ENCODE measurements around the gene SELENOI.

SELENOI gene

GRCh38 chr2:26442301-26442700 is 96.4 kb downstream of the SELENOI start:
- no peak for DNase-seq (ENCODE audit: extremely low read depth, insufficient read length)
- no peaks in the 10 kb centered on the region; the same call in none of the 2 replicates for H3K27me3 ChIP-seq (replicated peaks; ENCODE audit: control insufficient read depth, insufficient read depth, low read length)
- no peak overlapping the region for H3K4me3 ChIP-seq (replicated peaks; ENCODE audit: low read depth, low read length)
- H3K36me3 ChIP-seq (ENCODE audit: control insufficient read depth, insufficient read depth, low read length): no peaks in the 10 kb centered on the region
- no peak for TF ChIP-seq CTCF (IDR thresholded peaks at IDR 0.05; ENCODE audit: insufficient read depth, low read length, poor library complexity, severe bottlenecking)

GRCh38 chr2:26442707-26443106 is 96.8 kb downstream of the SELENOI start:
- Histone ChIP-seq H3K27me3 (replicated peaks; ENCODE audit: control insufficient read depth, insufficient read depth, low read length) (no peaks in the 10 kb centered on the region; the same call in none of the 2 replicates), H3K36me3 (ENCODE audit: control insufficient read depth, insufficient read depth, low read length) (no peaks in the 10 kb centered on the region), H3K4me3 (replicated peaks; ENCODE audit: low read depth, low read length) (no peak overlapping the region)
- TF ChIP-seq CTCF (IDR thresholded peaks at IDR 0.05; ENCODE audit: insufficient read depth, low read length, poor library complexity, severe bottlenecking): no peak
- no peak for DNase-seq (ENCODE audit: extremely low read depth, insufficient read length)

- no peak for TF ChIP-seq CTCF (IDR thresholded peaks at IDR 0.05; ENCODE audit: insufficient read depth, low read length, poor library complexity, severe bottlenecking)
- no peaks in the 10 kb centered on the region for H3K36me3 ChIP-seq (ENCODE audit: control insufficient read depth, insufficient read depth, low read length)
- H3K4me3 ChIP-seq (replicated peaks; ENCODE audit: low read depth, low read length): no peak overlapping the region
- no peak for DNase-seq (ENCODE audit: extremely low read depth, insufficient read length)
- no peaks in the 10 kb centered on the region; the same call in none of the 2 replicates for H3K27me3 ChIP-seq (replicated peaks; ENCODE audit: control insufficient read depth, insufficient read depth, low read length)
These were observed 98.3 kb downstream of the SELENOI start for GRCh38 chr2:26444236-26444635.

All from GM06990 (cell line).